HG02642 (cell line): ENCODE results near the gene PSEN1.

ENCODE experiments used
- ATAC-seq: cut with Tn5 transposase; IDR thresholded peaks from one replicate; pipeline ENCODE4 v1.9.1; 2021; ENCODE audit warnings: mild to moderate bottlenecking; ENCODE audit not compliant: unreplicated experiment, poor library complexity

PSEN1 gene

GRCh38 chr14:73264885-73265720 is 128.8 kb downstream of the PSEN1 start:
- no peak for ATAC-seq

GRCh38 chr14:73265721-73266046 is 129.4 kb downstream of the PSEN1 start:
- ATAC-seq, result no peak

- no peak for ATAC-seq
These were observed 130.0 kb downstream of the PSEN1 start for GRCh38 chr14:73266317-73266716.

- no peak for ATAC-seq
These were observed 131.2 kb downstream of the PSEN1 start for GRCh38 chr14:73267474-73267873.

- ATAC-seq, result peak; percentile 66
These were observed 133.6 kb downstream of the PSEN1 start for GRCh38 chr14:73269729-73270531.

GRCh38 chr14:73272393-73272792 is 136.1 kb downstream of the PSEN1 start:
- no peak for ATAC-seq
